ENCODE data around the gene CBLC.

CBLC gene

GRCh38 chr19:44734357-44734756 is 43.3 kb upstream of the CBLC start:
- no peak for TF ChIP-seq CTCF (IDR thresholded peaks at IDR 0.05; ENCODE audit: control insufficient read depth, extremely low read depth, insufficient read depth)
- DNase-seq (ENCODE audit: low read depth) = no peak
- no peak overlapping the region for H3K4me3 ChIP-seq (ENCODE audit: low read depth, low read length)

- H3K4me3 ChIP-seq (ENCODE audit: low read depth, low read length) = no peak overlapping the region
- DNase-seq (ENCODE audit: low read depth) = no peak
- no peak for TF ChIP-seq CTCF (IDR thresholded peaks at IDR 0.05; ENCODE audit: control insufficient read depth, extremely low read depth, insufficient read depth)
Observed at GRCh38 chr19:44735011-44735410, 42.7 kb upstream of the CBLC start.

GRCh38 chr19:44737238-44738071 is 40.2 kb upstream of the CBLC start:
- no peak for DNase-seq (ENCODE audit: low read depth)
- no peak for TF ChIP-seq CTCF (IDR thresholded peaks at IDR 0.05; ENCODE audit: control insufficient read depth, extremely low read depth, insufficient read depth)
- H3K4me3 ChIP-seq (ENCODE audit: low read depth, low read length) = no peak overlapping the region

GRCh38 chr19:44738136-44738535 is 39.6 kb upstream of the CBLC start:
- TF ChIP-seq CTCF (IDR thresholded peaks at IDR 0.05; ENCODE audit: control insufficient read depth, extremely low read depth, insufficient read depth) = no peak
- H3K4me3 ChIP-seq (ENCODE audit: low read depth, low read length) = no peak overlapping the region
- DNase-seq (ENCODE audit: low read depth) = no peak

GRCh38 chr19:44738603-44739558 is 38.8 kb upstream of the CBLC start:
- DNase-seq (ENCODE audit: low read depth) = no peak
- H3K4me3 ChIP-seq (ENCODE audit: low read depth, low read length) = no peak overlapping the region
- no peak for TF ChIP-seq CTCF (IDR thresholded peaks at IDR 0.05; ENCODE audit: control insufficient read depth, extremely low read depth, insufficient read depth)

GRCh38 chr19:44740351-44740824 is 37.3 kb upstream of the CBLC start:
- no peak overlapping the region for H3K4me3 ChIP-seq (ENCODE audit: low read depth, low read length)
- DNase-seq (ENCODE audit: low read depth) = no peak
- no peak for TF ChIP-seq CTCF (IDR thresholded peaks at IDR 0.05; ENCODE audit: control insufficient read depth, extremely low read depth, insufficient read depth)

All from LNCaP clone FGC (cell line).